A673 (cell line): ENCODE results near the gene MTF1.

Experiments used
- EZH2 ChIP-seq: fragments of 200-600 bp; sonication (generic); IDR thresholded peaks from 2 replicates; pipeline ENCODE4 v1.6.1; 2017; ENCODE audit warnings: borderline replicate concordance, low read depth, mild to moderate bottlenecking, mixed read lengths, antibody characterized with exemption, low read length; ENCODE audit not compliant: poor library complexity, severe bottlenecking
- TF ChIP-seq, protein P1 (sequence below): fragments of 300-800, 200-600 bp; sonication (generic); conservative IDR thresholded peaks from 2 replicates; pipeline ENCODE4 v1.5.1; 2017; ENCODE audit warnings: low read depth, mild to moderate bottlenecking, antibody characterized with exemption, low read length, moderate library complexity, mixed read lengths

- no peak for TF ChIP-seq EZH2
- TF ChIP-seq, protein P1, sequence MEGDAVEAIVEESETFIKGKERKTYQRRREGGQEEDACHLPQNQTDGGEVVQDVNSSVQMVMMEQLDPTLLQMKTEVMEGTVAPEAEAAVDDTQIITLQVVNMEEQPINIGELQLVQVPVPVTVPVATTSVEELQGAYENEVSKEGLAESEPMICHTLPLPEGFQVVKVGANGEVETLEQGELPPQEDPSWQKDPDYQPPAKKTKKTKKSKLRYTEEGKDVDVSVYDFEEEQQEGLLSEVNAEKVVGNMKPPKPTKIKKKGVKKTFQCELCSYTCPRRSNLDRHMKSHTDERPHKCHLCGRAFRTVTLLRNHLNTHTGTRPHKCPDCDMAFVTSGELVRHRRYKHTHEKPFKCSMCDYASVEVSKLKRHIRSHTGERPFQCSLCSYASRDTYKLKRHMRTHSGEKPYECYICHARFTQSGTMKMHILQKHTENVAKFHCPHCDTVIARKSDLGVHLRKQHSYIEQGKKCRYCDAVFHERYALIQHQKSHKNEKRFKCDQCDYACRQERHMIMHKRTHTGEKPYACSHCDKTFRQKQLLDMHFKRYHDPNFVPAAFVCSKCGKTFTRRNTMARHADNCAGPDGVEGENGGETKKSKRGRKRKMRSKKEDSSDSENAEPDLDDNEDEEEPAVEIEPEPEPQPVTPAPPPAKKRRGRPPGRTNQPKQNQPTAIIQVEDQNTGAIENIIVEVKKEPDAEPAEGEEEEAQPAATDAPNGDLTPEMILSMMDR, result no peak
Measured at GRCh38 chr1:37845049-37845646, 14.2 kb downstream of the MTF1 start.
